Measurements from ENCODE around the gene METAP1D.

GRCh38 chr2:172079416-172079815 lies 79.7 kb downstream of the METAP1D start:
- TF ChIP-seq CTCF (IDR thresholded peaks at IDR 0.05) = no peak
- no peak for TF ChIP-seq POLR2AphosphoS5 (IDR thresholded peaks at IDR 0.05)

Data from prostate gland (tissue), 2 donors.